Endothelial cell of umbilical vein (primary cell): ENCODE results near the gene LMTK3.
A peak's percentile ranks its signal among the peaks of the same experiment; 100 is the strongest.

Experiments
- EZH2 ChIP-seq: IDR thresholded peaks from 2 replicates; pipeline ENCODE4 v1.6.1; 2012; ENCODE audit warnings: borderline replicate concordance, low read depth, mild to moderate bottlenecking, moderate library complexity, low read length, inconsistent platforms; ENCODE audit not compliant: severe bottlenecking
- GATA2 ChIP-seq: IDR thresholded peaks from 2 replicates; pipeline ENCODE4 v1.7.0; 2011; ENCODE audit warnings: low read depth, mild to moderate bottlenecking, moderate library complexity, mixed read lengths, low read length; ENCODE audit not compliant: insufficient read length, insufficient read depth
- JUN ChIP-seq: IDR thresholded peaks from 2 replicates; pipeline ENCODE4 v1.6.1; 2011; ENCODE audit warnings: borderline replicate concordance, low read depth; ENCODE audit not compliant: insufficient read length, insufficient read depth
- POLR2A ChIP-seq: IDR thresholded peaks from 2 replicates; pipeline ENCODE4 v1.6.1; 2012; ENCODE audit warnings: low read depth, mild to moderate bottlenecking, control low read depth, low read length
- POLR2AphosphoS5 ChIP-seq: IDR thresholded peaks from 2 replicates; pipeline ENCODE4 v1.6.1; 2012; ENCODE audit warnings: low read depth, mild to moderate bottlenecking, control low read depth, low read length, moderate library complexity; ENCODE audit not compliant: insufficient read depth
- TF ChIP-seq, protein P1 (sequence below), 2 donors: IDR thresholded peaks; 1 replicate in 1 of 2; 2 replicates in 1 of 2; pipeline ENCODE4 v1.5.1; 2011; ENCODE audit warnings: low read length in 2 of 2, mild to moderate bottlenecking in 2 of 2, moderate library complexity in 2 of 2, control low read depth in 1 of 2, inconsistent platforms in 1 of 2, low read depth in 1 of 2; ENCODE audit not compliant: insufficient read depth in 1 of 2; ENCODE audit errors: extremely low read depth in 1 of 2

DNA sequence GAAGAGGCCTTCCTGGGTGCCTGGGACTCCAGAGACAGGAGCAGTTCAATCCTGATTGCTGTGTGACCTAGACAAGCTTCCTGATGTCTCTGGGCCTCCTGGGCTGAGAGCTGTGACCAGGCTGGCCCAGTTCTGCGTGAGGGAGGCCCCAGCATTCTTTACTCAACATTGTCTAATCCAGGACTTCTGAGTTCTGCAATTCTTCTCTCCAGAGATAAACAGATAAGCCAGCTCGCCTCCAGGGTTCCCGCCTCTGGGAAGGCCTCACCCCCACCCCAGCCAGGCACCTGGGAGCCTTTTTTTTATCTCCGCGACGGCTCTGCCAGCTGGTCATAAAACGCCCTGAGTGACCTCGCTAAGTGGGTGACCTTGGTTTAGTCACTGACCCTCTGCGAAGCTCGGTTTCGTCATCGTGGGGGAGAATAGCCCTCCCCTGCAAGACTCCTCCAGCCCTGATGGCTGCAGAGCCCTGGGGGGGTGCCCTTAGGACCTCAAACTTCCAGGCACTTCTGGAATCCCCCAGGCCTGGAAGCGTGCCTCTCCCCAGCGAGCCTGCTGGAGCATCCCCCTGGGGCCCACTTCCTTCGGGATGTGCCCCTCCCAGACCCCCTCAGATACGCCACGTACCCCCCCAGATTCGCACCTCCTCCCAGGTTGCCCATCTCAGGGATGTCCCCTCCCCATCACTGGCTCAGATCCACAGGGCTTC, 42.2 kb upstream of the LMTK3 start:
- TF ChIP-seq, protein P1, sequence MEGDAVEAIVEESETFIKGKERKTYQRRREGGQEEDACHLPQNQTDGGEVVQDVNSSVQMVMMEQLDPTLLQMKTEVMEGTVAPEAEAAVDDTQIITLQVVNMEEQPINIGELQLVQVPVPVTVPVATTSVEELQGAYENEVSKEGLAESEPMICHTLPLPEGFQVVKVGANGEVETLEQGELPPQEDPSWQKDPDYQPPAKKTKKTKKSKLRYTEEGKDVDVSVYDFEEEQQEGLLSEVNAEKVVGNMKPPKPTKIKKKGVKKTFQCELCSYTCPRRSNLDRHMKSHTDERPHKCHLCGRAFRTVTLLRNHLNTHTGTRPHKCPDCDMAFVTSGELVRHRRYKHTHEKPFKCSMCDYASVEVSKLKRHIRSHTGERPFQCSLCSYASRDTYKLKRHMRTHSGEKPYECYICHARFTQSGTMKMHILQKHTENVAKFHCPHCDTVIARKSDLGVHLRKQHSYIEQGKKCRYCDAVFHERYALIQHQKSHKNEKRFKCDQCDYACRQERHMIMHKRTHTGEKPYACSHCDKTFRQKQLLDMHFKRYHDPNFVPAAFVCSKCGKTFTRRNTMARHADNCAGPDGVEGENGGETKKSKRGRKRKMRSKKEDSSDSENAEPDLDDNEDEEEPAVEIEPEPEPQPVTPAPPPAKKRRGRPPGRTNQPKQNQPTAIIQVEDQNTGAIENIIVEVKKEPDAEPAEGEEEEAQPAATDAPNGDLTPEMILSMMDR (IDR thresholded peaks at IDR 0.05; ENCODE audit: extremely low read depth in 1 of 2, insufficient read depth in 1 of 2, low read depth in 1 of 2, low read length in 2 of 2), result no peak
- TF ChIP-seq POLR2A (no peak), EZH2 (no peak), JUN (no peak), POLR2AphosphoS5 (no peak), GATA2 (peak; percentile 66)
